ENCODE measurements around the gene EIF3I.

EIF3I gene

GRCh38 chr1:32221980-32222755 is at the start of gene EIF3I, which contains the start of gene TMEM234:
Gene EIF3I, plus strand, starts transcription at chr1:32222407. Its CDS starts 35 bp downstream, at chr1:32222442.
Gene TMEM234, minus strand, starts transcription at chr1:32222353. Its CDS starts 31 bp downstream, at chr1:32222322.
- peak; percentile 94 for DNase-seq

DNA sequence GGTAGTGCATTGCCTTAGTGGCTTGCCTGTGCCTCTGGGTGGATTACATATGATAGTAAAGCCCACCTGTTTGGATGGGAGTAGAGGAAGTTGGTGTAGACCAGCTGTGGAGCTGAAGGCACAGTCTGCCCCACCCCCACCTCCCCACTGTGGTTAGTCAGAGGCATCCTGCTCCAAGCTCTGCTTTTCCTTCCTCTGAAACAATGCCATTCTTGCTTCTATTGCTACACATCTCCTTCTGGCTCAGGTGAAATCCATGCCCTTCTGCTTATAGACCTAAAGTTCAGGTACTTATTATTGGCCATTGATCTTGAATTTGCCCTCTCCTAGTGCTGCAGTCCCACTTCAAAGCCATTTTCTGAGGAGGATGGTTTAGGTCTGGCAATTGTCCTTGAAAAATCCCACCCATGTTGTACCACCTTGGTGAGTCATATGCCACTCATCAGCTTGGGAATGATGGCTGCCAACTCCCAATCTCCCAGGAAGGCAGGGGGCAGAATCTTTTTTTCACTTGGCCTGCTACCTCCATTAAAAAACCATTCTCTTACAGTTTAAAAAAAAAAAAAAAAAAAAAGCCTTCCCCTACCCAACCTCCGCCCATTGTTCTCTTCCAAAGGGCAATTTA is 49.5 kb upstream of the EIF3I start:
- no peak for DNase-seq

- no peak for DNase-seq
These were observed 43.6 kb upstream of the EIF3I start for GRCh38 chr1:32178380-32179192.

GRCh38 chr1:32179193-32179442 is 43.1 kb upstream of the EIF3I start:
- no peak for DNase-seq

- DNase-seq = peak; percentile 97
These were observed 42.6 kb upstream of the EIF3I start, which contains the start of gene TXLNA for GRCh38 chr1:32179443-32180185. Gene TXLNA, plus strand, starts transcription at chr1:32179675. Its CDS starts 671 bp downstream, at chr1:32180346.

GRCh38 chr1:32180186-32181060 is 41.8 kb upstream of the EIF3I start:
- DNase-seq = peak; percentile 74

GRCh38 chr1:32181065-32181464 is 41.1 kb upstream of the EIF3I start:
- no peak for DNase-seq

GRCh38 chr1:32181563-32181962 is 40.6 kb upstream of the EIF3I start:
- no peak for DNase-seq

- DNase-seq = no peak
These were observed 40.1 kb upstream of the EIF3I start for GRCh38 chr1:32182060-32182459.

- DNase-seq = no peak
These were observed 37.6 kb upstream of the EIF3I start for GRCh38 chr1:32184650-32185049.

DNA sequence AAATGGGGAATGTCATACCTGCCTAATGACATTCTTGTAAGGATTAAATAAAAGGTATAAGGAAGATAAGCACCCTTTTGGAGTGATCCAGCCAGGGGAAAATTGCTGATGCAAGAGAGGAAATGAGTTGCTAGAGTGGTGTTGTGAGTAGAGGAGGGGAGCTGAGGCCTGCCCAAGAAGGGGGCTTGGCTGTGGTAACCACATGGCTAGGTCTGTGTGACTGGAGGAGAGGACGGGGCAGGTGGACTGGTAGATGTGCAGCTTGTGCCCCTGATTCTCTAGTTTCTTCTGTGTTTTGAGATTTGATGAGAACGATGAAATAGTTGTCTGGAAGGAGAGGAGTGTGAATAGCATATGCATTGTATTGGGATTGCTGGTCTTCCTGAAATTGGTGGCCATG is 36.1 kb upstream of the EIF3I start:
- DNase-seq = no peak

DNA sequence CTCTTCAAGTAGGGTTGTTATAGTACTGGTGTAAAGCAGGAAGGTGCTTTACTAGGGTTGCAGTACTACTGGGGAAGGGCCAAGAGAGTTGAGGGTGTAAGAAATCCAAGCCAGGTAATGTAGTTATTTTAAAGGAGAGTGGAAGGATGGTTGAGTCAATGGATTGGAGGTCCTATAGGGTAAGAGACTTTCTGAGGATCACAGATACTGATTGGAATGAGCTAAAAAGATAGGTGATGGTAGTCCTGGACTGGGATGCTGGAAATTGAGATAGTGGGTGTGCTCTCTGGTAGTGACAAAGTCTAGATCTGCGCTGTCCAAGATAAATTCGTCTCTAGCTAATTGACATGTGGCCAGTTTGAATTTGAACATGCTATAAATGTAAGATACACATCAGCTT is 35.7 kb upstream of the EIF3I start:
- DNase-seq = no peak

GRCh38 chr1:32187850-32188249 is 34.4 kb upstream of the EIF3I start:
- no peak for DNase-seq

DNA sequence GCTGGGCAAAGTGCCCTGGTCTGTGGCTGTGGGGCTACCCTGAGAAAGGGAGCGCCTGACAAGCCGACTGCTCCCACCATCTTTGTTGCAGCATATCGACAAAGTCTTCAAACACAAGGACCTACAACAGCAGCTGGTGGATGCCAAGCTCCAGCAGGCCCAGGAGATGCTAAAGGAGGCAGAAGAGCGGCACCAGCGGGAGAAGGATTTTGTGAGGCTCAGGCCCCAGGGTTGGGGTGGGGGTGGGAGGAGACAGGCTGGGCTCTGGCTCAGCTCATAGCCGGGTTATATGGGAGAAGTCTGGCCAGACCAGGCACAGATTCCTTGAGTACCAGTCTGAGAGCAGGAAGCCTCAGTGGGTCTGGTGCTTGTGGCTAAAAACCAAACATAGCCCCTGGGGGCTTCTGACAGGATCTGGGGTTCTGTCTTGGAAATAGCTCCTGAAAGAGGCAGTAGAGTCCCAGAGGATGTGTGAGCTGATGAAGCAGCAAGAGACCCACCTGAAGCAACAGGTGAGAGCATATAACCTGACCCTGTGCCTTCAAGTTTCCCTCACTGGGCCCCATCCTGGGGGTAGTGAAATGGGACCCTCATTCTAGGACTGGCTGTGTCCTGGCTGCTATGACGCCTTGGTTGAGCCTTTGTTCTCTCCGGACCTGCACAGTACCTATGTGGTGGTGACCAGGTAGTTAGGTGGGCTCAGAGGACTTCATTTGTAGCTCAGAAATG is 29.8 kb upstream of the EIF3I start:
- DNase-seq = no peak

DNA sequence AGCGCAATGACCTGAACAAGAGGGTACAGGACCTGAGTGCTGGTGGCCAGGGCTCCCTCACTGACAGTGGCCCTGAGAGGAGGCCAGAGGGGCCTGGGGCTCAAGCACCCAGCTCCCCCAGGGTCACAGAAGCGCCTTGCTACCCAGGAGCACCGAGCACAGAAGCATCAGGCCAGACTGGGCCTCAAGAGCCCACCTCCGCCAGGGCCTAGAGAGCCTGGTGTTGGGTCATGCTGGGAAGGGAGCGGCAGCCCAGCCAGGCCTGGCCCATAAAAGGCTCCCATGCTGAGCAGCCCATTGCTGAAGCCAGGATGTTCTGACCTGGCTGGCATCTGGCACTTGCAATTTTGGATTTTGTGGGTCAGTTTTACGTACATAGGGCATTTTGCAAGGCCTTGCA is 27.2 kb upstream of the EIF3I start:
- no peak for DNase-seq

DNA sequence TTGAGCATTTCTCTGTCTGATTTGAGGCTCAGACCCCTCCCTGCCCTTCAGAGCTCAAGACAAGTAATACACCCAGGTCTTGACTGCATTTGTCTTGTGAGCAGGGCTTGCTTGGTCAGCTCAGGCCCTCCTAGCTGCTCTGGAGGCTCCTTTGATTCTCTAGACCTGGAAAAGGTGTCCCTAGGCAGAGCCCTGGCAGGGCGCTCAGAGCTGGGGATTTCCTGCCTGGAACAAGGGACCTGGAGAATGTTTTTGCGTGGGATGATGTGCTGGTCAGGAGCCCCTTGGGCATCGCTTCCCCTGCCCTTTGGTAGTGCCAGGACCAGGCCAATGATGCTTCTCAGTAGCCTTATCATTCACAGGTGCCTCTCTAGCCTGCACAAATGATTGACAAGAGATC is 26.7 kb upstream of the EIF3I start:
- no peak for DNase-seq

DNA sequence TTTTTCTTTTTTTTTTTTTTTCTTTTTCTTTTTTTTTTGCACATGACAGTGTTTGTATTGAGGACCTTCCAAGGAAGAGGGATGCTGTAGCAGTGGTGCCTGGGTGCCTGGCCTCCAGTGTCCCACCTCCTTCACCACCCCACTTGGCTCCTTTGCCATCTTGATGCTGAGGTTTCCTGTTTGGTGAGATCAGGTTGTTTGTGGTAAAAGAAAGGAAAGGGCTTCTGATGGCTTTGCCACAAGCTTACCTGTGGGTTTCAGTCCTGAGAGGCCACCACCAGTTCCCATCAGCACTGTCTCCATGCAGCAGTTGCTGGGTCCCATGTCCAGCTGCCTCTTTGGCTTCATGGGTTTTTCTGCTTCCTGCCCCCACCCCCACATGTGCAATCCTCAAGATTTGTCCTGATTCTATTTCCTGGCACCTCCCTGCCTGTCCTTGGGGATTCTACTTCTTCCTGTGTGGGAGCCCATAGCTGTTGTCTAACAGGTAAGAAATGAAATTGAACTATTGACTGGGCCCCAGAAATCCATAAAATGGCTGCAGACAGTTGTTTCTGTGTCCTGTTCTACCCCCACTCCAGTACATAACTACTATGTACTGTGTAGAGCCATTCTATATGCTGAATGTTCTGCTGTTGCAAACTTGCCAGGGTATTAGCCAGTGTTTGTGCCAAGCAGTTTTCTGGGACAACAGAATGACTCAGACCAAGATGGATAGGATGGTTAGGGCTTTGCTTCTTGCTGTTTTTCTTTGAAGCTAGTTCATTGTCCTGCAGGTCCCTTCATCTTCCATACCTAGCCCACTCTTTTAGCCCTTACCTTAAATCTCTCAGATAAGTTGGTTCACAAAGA is 26.0 kb upstream of the EIF3I start:
- no peak for DNase-seq

GRCh38 chr1:32197074-32197473 is 25.1 kb upstream of the EIF3I start:
- DNase-seq = no peak

DNA sequence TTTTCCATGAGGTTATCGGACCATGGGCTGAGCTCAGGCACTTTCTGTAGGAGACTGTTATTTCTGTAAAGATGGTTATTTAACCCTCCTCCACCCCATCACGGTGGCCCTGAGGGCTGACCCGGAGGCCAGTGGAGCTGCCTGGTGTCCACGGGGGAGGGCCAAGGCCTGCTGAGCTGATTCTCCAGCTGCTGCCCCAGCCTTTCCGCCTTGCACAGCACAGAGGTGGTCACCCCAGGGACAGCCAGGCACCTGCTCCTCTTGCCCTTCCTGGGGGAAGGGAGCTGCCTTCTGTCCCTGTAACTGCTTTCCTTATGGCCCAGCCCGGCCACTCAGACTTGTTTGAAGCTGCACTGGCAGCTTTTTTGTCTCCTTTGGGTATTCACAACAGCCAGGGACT is 24.4 kb upstream of the EIF3I start:
- DNase-seq = no peak

Data from right forelimb (tissue), 1 donor.